Prostate gland (tissue), 2 donors: ENCODE measurements around the gene CST7.

Source experiments
- POLR2A ChIP-seq: fragments of 450-650 bp; IDR thresholded peaks from one replicate; pipeline ENCODE4 v1.6.1; 2016; ENCODE audit warnings: antibody characterized with exemption, mild to moderate bottlenecking
- TF ChIP-seq, protein P1 (sequence below), 4 experiments: fragments of 200-600 bp in 2 of 4; fragments of 450-650 bp in 2 of 4; sonication (generic) in 2 of 4; IDR thresholded peaks; 1 replicate in 3 of 4; 2 replicates in 1 of 4; pipeline ENCODE4 v1.5.1; 2016 to 2019; ENCODE audit warnings: antibody characterized with exemption in 4 of 4, mild to moderate bottlenecking in 2 of 4, moderate library complexity in 2 of 4

DNA sequence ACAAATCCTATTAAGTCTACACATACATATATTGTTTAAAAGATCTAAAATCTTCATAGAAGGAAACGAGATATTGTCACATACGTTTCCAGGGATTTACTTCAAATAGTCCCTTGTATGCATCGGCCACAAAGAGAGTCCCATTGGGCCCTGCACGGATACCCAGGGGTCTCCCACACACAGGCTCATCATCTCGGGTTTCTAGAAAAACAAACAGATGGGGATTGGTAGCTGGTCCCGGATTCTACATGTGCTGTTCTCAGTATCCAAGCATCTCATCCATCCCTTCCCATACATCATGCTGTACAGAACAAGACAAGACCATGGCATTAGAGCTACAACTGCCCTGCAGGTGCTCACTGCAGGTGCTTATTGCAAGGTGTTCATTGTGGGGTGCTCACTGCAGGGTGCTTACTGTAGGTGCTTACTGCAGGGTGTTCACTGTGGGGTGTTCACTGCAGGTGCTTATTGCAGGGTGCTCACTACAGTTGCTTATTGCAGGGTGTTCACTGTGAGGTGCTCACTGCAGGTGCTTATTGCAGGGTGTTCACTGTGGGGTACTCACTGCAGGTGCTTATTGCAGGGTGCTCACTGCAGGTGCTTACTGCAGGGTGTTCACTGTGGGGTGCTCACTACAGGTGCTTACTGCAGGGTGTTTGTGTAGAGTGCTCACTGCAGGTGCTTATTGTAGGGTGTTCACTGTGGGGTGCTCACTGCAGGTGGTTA, 22.5 kb downstream of the CST7 start:
- TF ChIP-seq, protein P1, sequence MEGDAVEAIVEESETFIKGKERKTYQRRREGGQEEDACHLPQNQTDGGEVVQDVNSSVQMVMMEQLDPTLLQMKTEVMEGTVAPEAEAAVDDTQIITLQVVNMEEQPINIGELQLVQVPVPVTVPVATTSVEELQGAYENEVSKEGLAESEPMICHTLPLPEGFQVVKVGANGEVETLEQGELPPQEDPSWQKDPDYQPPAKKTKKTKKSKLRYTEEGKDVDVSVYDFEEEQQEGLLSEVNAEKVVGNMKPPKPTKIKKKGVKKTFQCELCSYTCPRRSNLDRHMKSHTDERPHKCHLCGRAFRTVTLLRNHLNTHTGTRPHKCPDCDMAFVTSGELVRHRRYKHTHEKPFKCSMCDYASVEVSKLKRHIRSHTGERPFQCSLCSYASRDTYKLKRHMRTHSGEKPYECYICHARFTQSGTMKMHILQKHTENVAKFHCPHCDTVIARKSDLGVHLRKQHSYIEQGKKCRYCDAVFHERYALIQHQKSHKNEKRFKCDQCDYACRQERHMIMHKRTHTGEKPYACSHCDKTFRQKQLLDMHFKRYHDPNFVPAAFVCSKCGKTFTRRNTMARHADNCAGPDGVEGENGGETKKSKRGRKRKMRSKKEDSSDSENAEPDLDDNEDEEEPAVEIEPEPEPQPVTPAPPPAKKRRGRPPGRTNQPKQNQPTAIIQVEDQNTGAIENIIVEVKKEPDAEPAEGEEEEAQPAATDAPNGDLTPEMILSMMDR (IDR thresholded peaks at IDR 0.05) = no peak
- TF ChIP-seq POLR2A = no peak
